ENCODE measurements around the gene SLC6A3.

DNA sequence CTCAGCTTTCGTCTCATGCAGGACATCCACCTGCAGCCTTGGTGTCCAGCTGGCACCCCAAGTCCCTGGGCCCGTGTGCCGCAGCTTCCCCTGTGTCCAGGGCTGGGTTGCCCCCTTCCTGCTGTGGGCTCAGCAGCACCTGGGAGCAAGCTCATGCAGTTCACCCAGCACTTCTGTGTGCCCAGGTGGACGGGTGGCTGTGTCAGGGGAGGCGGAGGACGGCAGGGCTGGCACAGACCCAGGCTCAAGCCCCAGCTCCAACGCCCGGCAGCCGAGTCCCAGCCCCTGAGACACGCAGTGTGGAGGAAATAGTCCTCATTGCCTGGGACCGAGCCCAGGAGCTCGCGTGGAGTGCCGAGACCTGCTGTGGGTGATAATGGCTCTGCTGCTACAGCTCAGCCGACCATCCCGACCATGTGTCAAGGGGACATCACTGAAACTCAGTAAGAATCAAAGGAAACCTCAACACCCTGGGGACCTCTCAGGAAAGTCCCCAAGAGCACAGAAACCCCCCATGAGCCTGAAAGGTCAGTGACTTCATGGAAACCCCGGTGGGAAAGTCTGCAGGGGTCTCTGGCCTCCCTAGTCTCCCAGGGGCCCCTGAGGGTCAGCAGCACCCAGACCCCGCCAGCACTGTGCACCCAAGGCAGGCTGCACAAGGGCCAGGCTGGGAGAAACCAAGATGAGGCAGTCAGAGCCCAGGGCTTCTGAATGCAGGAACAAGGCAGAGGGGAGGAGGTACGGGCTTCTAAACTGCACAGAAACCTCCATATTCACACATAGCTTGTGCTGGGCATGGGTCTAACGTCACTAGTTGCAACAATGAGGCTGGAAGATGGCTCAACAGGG lies 39.7 kb upstream of the SLC6A3 start:
- TF ChIP-seq, protein P1, sequence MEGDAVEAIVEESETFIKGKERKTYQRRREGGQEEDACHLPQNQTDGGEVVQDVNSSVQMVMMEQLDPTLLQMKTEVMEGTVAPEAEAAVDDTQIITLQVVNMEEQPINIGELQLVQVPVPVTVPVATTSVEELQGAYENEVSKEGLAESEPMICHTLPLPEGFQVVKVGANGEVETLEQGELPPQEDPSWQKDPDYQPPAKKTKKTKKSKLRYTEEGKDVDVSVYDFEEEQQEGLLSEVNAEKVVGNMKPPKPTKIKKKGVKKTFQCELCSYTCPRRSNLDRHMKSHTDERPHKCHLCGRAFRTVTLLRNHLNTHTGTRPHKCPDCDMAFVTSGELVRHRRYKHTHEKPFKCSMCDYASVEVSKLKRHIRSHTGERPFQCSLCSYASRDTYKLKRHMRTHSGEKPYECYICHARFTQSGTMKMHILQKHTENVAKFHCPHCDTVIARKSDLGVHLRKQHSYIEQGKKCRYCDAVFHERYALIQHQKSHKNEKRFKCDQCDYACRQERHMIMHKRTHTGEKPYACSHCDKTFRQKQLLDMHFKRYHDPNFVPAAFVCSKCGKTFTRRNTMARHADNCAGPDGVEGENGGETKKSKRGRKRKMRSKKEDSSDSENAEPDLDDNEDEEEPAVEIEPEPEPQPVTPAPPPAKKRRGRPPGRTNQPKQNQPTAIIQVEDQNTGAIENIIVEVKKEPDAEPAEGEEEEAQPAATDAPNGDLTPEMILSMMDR (IDR thresholded peaks at IDR 0.05) = no peak
- TF ChIP-seq POLR2A (IDR thresholded peaks at IDR 0.05) = no peak

Data from testis (tissue), 2 donors.